IMR-90 (cell line): Measurements from ENCODE around the gene CTSH. TPM values are rescaled to one million over a fixed set of nuclear protein-coding genes. Genes with fewer than 3 reads are reported as not detected.
A peak's percentile ranks its signal among the peaks of the same experiment; 100 is the strongest.

ENCODE experiments used
- ATAC-seq: fragments of 200-7000 bp; cut with Tn5 transposase; 2 replicates; pipeline ENCODE4 v1.9.1; 2020; ENCODE audit warnings: low read depth, mild to moderate bottlenecking, moderate library complexity
- BruUV-seq: library from RNA; stranded (reverse); fragments of 400-500 nt; replicated peaks from 2 replicates; lab custom pipeline; 2021; lab: Mats Ljungman, UMichigan
- CTCF ChIA-PET: fragments of 300-600 bp; formaldehyde crosslinking; extraction: SDS; loops from one replicate; lab custom pipeline; 2021; ENCODE audit warnings: antibody characterized with exemption; lab: Yijun Ruan, JAX
- POLR2A ChIA-PET: fragments of 300-600 bp; sonication (Branson Sonifier 250); formaldehyde crosslinking; loops from one replicate; lab custom pipeline; 2022; ENCODE audit warnings: antibody characterized with exemption; ENCODE audit not compliant: unreplicated experiment; lab: Charles Lee
- DNase-seq: peaks from one replicate; pipeline ENCODE4 v3.0.0; 2013
- H2AFZ ChIP-seq: replicated peaks from 2 replicates; pipeline ENCODE3; 2013; ENCODE audit warnings: low read length, mild to moderate bottlenecking; ENCODE audit not compliant: poor library complexity
- H2AK5ac ChIP-seq: 2 replicates; pipeline ENCODE4 v1.6.1; 2013; ENCODE audit warnings: low read depth, low read length, inconsistent platforms
- H2AK9ac ChIP-seq: replicated peaks from 2 replicates; pipeline ENCODE3; 2013; ENCODE audit warnings: mild to moderate bottlenecking, low read depth, low read length, moderate library complexity; ENCODE audit not compliant: poor library complexity
- H2BK120ac ChIP-seq: 2 replicates; pipeline ENCODE4 v1.6.1; 2013; ENCODE audit warnings: low read depth, low read length, inconsistent platforms
- H2BK15ac ChIP-seq: 3 replicates; pipeline ENCODE4 v1.6.1; 2013; ENCODE audit warnings: low read depth, low read length, inconsistent platforms
- H2BK20ac ChIP-seq: 2 replicates; pipeline ENCODE4 v1.6.1; 2013; ENCODE audit warnings: low read depth, mild to moderate bottlenecking, inconsistent platforms, low read length, moderate library complexity
- H2BK5ac ChIP-seq: 2 replicates; pipeline ENCODE4 v1.6.1; 2013; ENCODE audit warnings: mild to moderate bottlenecking, low read depth, low read length, inconsistent platforms; ENCODE audit not compliant: poor library complexity, severe bottlenecking
- H3K14ac ChIP-seq: replicated peaks from 2 replicates; pipeline ENCODE4 v1.6.1; 2013; ENCODE audit warnings: low read depth, low read length, inconsistent platforms
- H3K18ac ChIP-seq: 2 replicates; pipeline ENCODE4 v1.6.1; 2013; ENCODE audit warnings: low read depth, low read length, control low read depth
- H3K23ac ChIP-seq: 2 replicates; pipeline ENCODE4 v1.6.1; 2013; ENCODE audit warnings: low read depth, low read length, inconsistent platforms
- H3K27ac ChIP-seq: 2 replicates; pipeline ENCODE4 v1.5.1; 2013; ENCODE audit warnings: mild to moderate bottlenecking, control low read depth, low read length; ENCODE audit not compliant: insufficient read depth
- H3K27me3 ChIP-seq: 2 replicates; pipeline ENCODE4 v1.6.1; 2013; ENCODE audit warnings: low read length; ENCODE audit not compliant: control insufficient read depth, insufficient read depth
- H3K36me3 ChIP-seq: 2 replicates; pipeline ENCODE4 v1.6.1; 2013; ENCODE audit warnings: low read length, mixed read lengths; ENCODE audit not compliant: control insufficient read depth, insufficient read depth
- H3K4ac ChIP-seq: 2 replicates; pipeline ENCODE4 v1.6.1; 2013; ENCODE audit warnings: low read depth, low read length, inconsistent platforms
- H3K4me1 ChIP-seq: 2 replicates; pipeline ENCODE4 v1.6.1; 2013; ENCODE audit warnings: low read length, mixed read lengths; ENCODE audit not compliant: control insufficient read depth, insufficient read depth
- H3K4me2 ChIP-seq: 2 replicates; pipeline ENCODE4 v1.6.1; 2013; ENCODE audit warnings: low read depth, mild to moderate bottlenecking, control low read depth, low read length, moderate library complexity
- H3K4me3 ChIP-seq: 2 replicates; pipeline ENCODE4 v1.5.1; 2013; ENCODE audit warnings: low read depth, mild to moderate bottlenecking, control low read depth, low read length, moderate library complexity; ENCODE audit not compliant: insufficient read depth
- H3K56ac ChIP-seq: 2 replicates; pipeline ENCODE4 v1.6.1; 2013; ENCODE audit warnings: low read length, inconsistent platforms; ENCODE audit not compliant: insufficient read depth; ENCODE audit errors: extremely low read depth
- H3K79me1 ChIP-seq, 2 experiments: 2 replicates each; pipeline ENCODE4 v1.6.1; 2013; ENCODE audit warnings: low read length in 2 of 2, inconsistent platforms in 1 of 2, low read depth in 1 of 2
- H3K9ac ChIP-seq: 2 replicates; pipeline ENCODE4 v1.6.1; 2013; ENCODE audit warnings: low read depth, low read length, control low read depth
- H3K9me1 ChIP-seq: 2 replicates; pipeline ENCODE4 v1.6.1; 2013; ENCODE audit warnings: low read length, inconsistent platforms; ENCODE audit not compliant: insufficient read depth
- H3K9me3 ChIP-seq: 2 replicates; pipeline ENCODE4 v1.6.1; 2013; ENCODE audit warnings: low read length; ENCODE audit not compliant: control insufficient read depth, insufficient read depth
- H4K20me1 ChIP-seq: 2 replicates; pipeline ENCODE4 v1.6.1; 2013; ENCODE audit warnings: low read length, inconsistent platforms; ENCODE audit not compliant: insufficient read depth
- H4K5ac ChIP-seq: 2 replicates; pipeline ENCODE4 v1.6.1; 2013; ENCODE audit warnings: mild to moderate bottlenecking, low read depth, low read length, control low read depth
- H4K8ac ChIP-seq, 2 experiments: 2 replicates each; pipeline ENCODE4 v1.6.1; 2013; ENCODE audit warnings: low read depth in 2 of 2, low read length in 2 of 2, control low read depth in 1 of 2, inconsistent platforms in 1 of 2
- H4K91ac ChIP-seq: 2 replicates; pipeline ENCODE4 v1.6.1; 2013; ENCODE audit warnings: low read depth, low read length, inconsistent platforms; ENCODE audit not compliant: insufficient read depth
- BHLHE40 ChIP-seq: fragments of 150-350 bp; IDR thresholded peaks from 2 replicates; pipeline ENCODE4 v1.6.1; 2016; ENCODE audit warnings: mild to moderate bottlenecking, low read depth, low read length
- CEBPB ChIP-seq: IDR thresholded peaks from 2 replicates; pipeline ENCODE4 v1.6.1; 2012; ENCODE audit warnings: low read depth, low read length, improper control_type of control experiment
- WGBS, 2 experiments: methylation state at CpG; one replicate each; pipeline versions ENCODE4 v1.1.5 to v1.1.7; 2013; ENCODE audit warnings: missing lambda C conversion rate in 2 of 2; ENCODE audit not compliant: insufficient read length in 1 of 2; ENCODE audit errors: extremely low coverage in 2 of 2; 5-methylcytosine and 5-hydroxymethylcytosine counted together
- dilution Hi-C: fragments of 300-500 bp; cut with HindIII; formaldehyde crosslinking; loops from one replicate; pipeline ENCODE4 v1.14.3; 2018; ENCODE audit warnings: low sequenced_read_pairs; ENCODE audit not compliant: unreplicated experiment
- in situ Hi-C: fragments of 300-500 bp; cut with MboI; formaldehyde crosslinking; loops from 3 replicates; pipeline ENCODE4 v1.14.3; 2019; ENCODE audit warnings: low sequenced_read_pairs, inconsistent platforms, mixed read lengths
- intact Hi-C: fragments of 100-400 bp; cut with micrococcal nuclease; formaldehyde crosslinking; loops from 2 replicates; pipeline ENCODE4 v1.10.0; 2022
- polyA plus RNA-seq, 3 experiments: library from polyadenylated mRNA; depleted of rRNA; stranded (reverse); fragments of >200 nt; gene quantifications; 2 replicates each; pipeline ENCODE4 v1.2.3, GENCODE V29; 2012; ENCODE audit warnings: low replicate concordance in 1 of 3
- total RNA-seq: library from RNA; depleted of rRNA; stranded (reverse); fragments of >200 nt; gene quantifications from 2 replicates; pipeline ENCODE4 v1.2.3, GENCODE V29; 2012

Gene CTSH
- total and polyA plus RNA-seq, 2 of the 4 experiments (the other 2 are of a cell fraction): 11.7 to 13.9 TPM

GRCh38 chr15:78906316-78906620, 38.6 kb downstream of the CTSH start:
- no CpG with 5 or more reads among the region's 2 CpGs for WGBS, 2 experiments
- Histone ChIP-seq H2BK20ac (no peak overlapping the region; the same call in 1 of the 2 replicates), H3K79me1 (peaks cover 37 to 87% of the 10 kb centered on the region in 2 experiments), H3K36me3 (peaks cover 68% of the 10 kb centered on the region), H4K20me1 (peaks cover 88% of the 10 kb centered on the region), H2AK9ac (no peak overlapping the region), H3K4me2 (no peak overlapping the region), H3K9me1 (peaks cover 14% of the 10 kb centered on the region), H2BK15ac (no peak overlapping the region), H4K91ac (peak overlapping the region; percentile 7; the same call in 1 of the 2 replicates), H3K27ac (peak overlapping the region; percentile 49), H3K4me1 (peaks cover 20% of the 10 kb centered on the region), H2BK5ac (peak overlapping the region; percentile 90), H3K9me3 (no peaks in the 10 kb centered on the region), H3K14ac (no peak overlapping the region), H2BK120ac (no peak overlapping the region), H3K56ac (no peak overlapping the region), H2AK5ac (no peak overlapping the region), H4K8ac (peak overlapping the region in 1 of 2 experiments; percentile 37; a peak in 1 of 4 replicates), H3K4me3 (no peak overlapping the region), H4K5ac (no peak overlapping the region), H3K27me3 (no peaks in the 10 kb centered on the region), H3K18ac (peak overlapping the region; percentile 22; the same call in 1 of the 2 replicates), H3K9ac (no peak overlapping the region), H3K4ac (no peak overlapping the region), H2AFZ (no peak overlapping the region), H3K23ac (no peak overlapping the region)
- peak; percentile 76 for ATAC-seq
- intact Hi-C loops (no loop called here), dilution Hi-C loops (no loop called here), in situ Hi-C loops (no loop called here)
- no peak for TF ChIP-seq BHLHE40
- TF ChIP-seq CEBPB: peak; percentile 98
- ChIA-PET CTCF (interaction anchor here (0.7 to 1.1 kb wide), 2 partner anchors 101 to 278 kb away, joined by 3 to 4 read pairs; no protein-coding TSS in a partner anchor), POLR2A (no interaction called here)
- DNase-seq: peak; percentile 90
- BruUV-seq: no TSS peak
